Measurements from ENCODE around the gene AXDND1.

DNA sequence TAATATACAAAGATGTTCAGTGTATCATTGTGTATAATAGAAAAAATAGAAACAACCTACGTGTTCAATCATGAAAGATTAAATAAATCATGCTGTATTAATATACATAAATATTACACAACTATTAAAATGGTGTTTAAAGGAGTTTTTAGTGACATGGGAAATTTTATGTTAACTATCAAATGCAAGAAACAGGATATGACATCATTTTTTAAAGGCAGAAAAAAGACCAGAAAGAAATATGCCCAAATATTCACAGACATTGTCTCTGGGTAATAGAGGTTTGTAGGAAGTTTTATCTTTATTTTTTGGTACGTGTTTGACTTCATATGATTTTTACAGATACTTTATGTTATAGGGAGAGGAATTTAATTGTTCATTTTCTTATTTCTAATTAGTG is 176.0 kb downstream of the AXDND1 start:
- TF ChIP-seq, protein P1, sequence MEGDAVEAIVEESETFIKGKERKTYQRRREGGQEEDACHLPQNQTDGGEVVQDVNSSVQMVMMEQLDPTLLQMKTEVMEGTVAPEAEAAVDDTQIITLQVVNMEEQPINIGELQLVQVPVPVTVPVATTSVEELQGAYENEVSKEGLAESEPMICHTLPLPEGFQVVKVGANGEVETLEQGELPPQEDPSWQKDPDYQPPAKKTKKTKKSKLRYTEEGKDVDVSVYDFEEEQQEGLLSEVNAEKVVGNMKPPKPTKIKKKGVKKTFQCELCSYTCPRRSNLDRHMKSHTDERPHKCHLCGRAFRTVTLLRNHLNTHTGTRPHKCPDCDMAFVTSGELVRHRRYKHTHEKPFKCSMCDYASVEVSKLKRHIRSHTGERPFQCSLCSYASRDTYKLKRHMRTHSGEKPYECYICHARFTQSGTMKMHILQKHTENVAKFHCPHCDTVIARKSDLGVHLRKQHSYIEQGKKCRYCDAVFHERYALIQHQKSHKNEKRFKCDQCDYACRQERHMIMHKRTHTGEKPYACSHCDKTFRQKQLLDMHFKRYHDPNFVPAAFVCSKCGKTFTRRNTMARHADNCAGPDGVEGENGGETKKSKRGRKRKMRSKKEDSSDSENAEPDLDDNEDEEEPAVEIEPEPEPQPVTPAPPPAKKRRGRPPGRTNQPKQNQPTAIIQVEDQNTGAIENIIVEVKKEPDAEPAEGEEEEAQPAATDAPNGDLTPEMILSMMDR (IDR thresholded peaks at IDR 0.05), result no peak
- TF ChIP-seq POLR2AphosphoS5 (IDR thresholded peaks at IDR 0.05; ENCODE audit: low read depth, low read length), result no peak
